Activated T-cell treated with anti-CD3 and anti-CD28 coated beads, Interleukin-2, amount 50 U/mL, for 24 hours (primary cell): ENCODE data around the gene FOXRED1.
"Not testable (repeated sequence)": the region's sequence is repeated elsewhere in the genome, so short reads cannot be mapped to it uniquely, and the experiment has no call there.

ENCODE experiments used
- DNase-seq: peaks from one replicate; pipeline ENCODE4 v3.0.0-alpha.2; 2020
- H3K27ac Mint-ChIP-seq: 2 replicates; pipeline ENCODE4 v1.8.0; 2020; ENCODE audit warnings: mild to moderate bottlenecking, mixed read lengths
- H3K27me3 Mint-ChIP-seq: 2 replicates; pipeline ENCODE4 v1.8.0; 2020; ENCODE audit warnings: mixed read lengths
- H3K36me3 Mint-ChIP-seq: 2 replicates; pipeline ENCODE4 v1.8.0; 2020; ENCODE audit warnings: low read depth, mixed read lengths
- H3K4me1 Mint-ChIP-seq: 2 replicates; pipeline ENCODE4 v1.8.0; 2020; ENCODE audit warnings: low read depth, mixed read lengths
- H3K4me3 Mint-ChIP-seq: 2 replicates; pipeline ENCODE4 v1.8.0; 2020; ENCODE audit warnings: mild to moderate bottlenecking, moderate library complexity, mixed read lengths
- H3K9me3 Mint-ChIP-seq: 2 replicates; pipeline ENCODE4 v1.8.0; 2020; ENCODE audit warnings: mixed read lengths

The FOXRED1 gene

GRCh38 chr11:126284829-126285228, 15.9 kb downstream of the FOXRED1 start:
- Mint-ChIP-seq H3K4me3 (peak overlapping the region; percentile 86), H3K9me3 (no peaks in the 10 kb centered on the region), H3K4me1 (peaks cover 60% of the 10 kb centered on the region), H3K27me3 (no peaks in the 10 kb centered on the region), H3K27ac (peak overlapping the region; percentile 89), H3K36me3 (peaks cover 26% of the 10 kb centered on the region)
- DNase-seq, result peak; percentile 83

- H3K4me1 Mint-ChIP-seq, result peaks cover 41% of the 10 kb centered on the region
- peaks cover 55% of the 10 kb centered on the region for H3K36me3 Mint-ChIP-seq
- H3K4me3 Mint-ChIP-seq, result no peak overlapping the region
- H3K9me3 Mint-ChIP-seq, result no peaks in the 10 kb centered on the region
- no peaks in the 10 kb centered on the region for H3K27me3 Mint-ChIP-seq
- DNase-seq, result no peak
- H3K27ac Mint-ChIP-seq, result no peak overlapping the region
These were observed 19.3 kb downstream of the FOXRED1 start for GRCh38 chr11:126288237-126288636.

GRCh38 chr11:126290887-126291286, 21.9 kb downstream of the FOXRED1 start:
- no peak for DNase-seq
- peaks cover 31% of the 10 kb centered on the region for H3K4me1 Mint-ChIP-seq
- no peak overlapping the region for H3K27ac Mint-ChIP-seq
- H3K27me3 Mint-ChIP-seq, result no peaks in the 10 kb centered on the region
- H3K36me3 Mint-ChIP-seq, result peaks cover 70% of the 10 kb centered on the region
- no peaks in the 10 kb centered on the region for H3K9me3 Mint-ChIP-seq
- H3K4me3 Mint-ChIP-seq, result no peak overlapping the region

GRCh38 chr11:126293726-126294125, 24.8 kb downstream of the FOXRED1 start:
- no peak overlapping the region for H3K4me3 Mint-ChIP-seq
- H3K4me1 Mint-ChIP-seq, result peaks cover 23% of the 10 kb centered on the region
- no peaks in the 10 kb centered on the region for H3K9me3 Mint-ChIP-seq
- peak overlapping the region; percentile 53 for H3K27ac Mint-ChIP-seq
- no peak for DNase-seq
- H3K36me3 Mint-ChIP-seq, result peaks cover 76% of the 10 kb centered on the region
- no peaks in the 10 kb centered on the region for H3K27me3 Mint-ChIP-seq

GRCh38 chr11:126297004-126297403, 28.1 kb downstream of the FOXRED1 start:
- Mint-ChIP-seq H3K4me3 (no peak overlapping the region), H3K27me3 (no peaks in the 10 kb centered on the region), H3K9me3 (no peaks in the 10 kb centered on the region), H3K4me1 (peaks cover 21% of the 10 kb centered on the region), H3K36me3 (peaks cover 70% of the 10 kb centered on the region), H3K27ac (no peak overlapping the region)
- no peak for DNase-seq

GRCh38 chr11:126303623-126304456, 34.9 kb downstream of the FOXRED1 start, which contains the start of gene DCPS:
Gene DCPS (plus strand): TSS chr11:126304060. CDS start chr11:126304081, 21 bp downstream.
- peak within 1 kb of the TSS; percentile 90 for H3K4me3 Mint-ChIP-seq
- H3K4me1 Mint-ChIP-seq, result peaks cover 38% of the 10 kb centered on the region
- H3K27me3 Mint-ChIP-seq, result no peaks in the 10 kb centered on the region
- peak; percentile 94 for DNase-seq
- H3K36me3 Mint-ChIP-seq, result peaks cover 66% of the 10 kb centered on the region
- H3K9me3 Mint-ChIP-seq, result no peaks in the 10 kb centered on the region
- peak within 1 kb of the TSS; percentile 99 for H3K27ac Mint-ChIP-seq

- Mint-ChIP-seq H3K36me3 (peaks cover 66% of the 10 kb centered on the region), H3K4me1 (peaks cover 38% of the 10 kb centered on the region), H3K27me3 (no peaks in the 10 kb centered on the region), H3K4me3 (peak overlapping the region; percentile 90), H3K27ac (peak overlapping the region; percentile 99), H3K9me3 (no peaks in the 10 kb centered on the region)
- DNase-seq, result no peak
These were observed 35.6 kb downstream of the FOXRED1 start for GRCh38 chr11:126304457-126305075.

- peak overlapping the region; percentile 70 for H3K4me3 Mint-ChIP-seq
- H3K27ac Mint-ChIP-seq, result peak overlapping the region; percentile 89
- peaks cover 42% of the 10 kb centered on the region for H3K4me1 Mint-ChIP-seq
- H3K36me3 Mint-ChIP-seq, result peaks cover 67% of the 10 kb centered on the region
- DNase-seq, result no peak
- no peaks in the 10 kb centered on the region for H3K9me3 Mint-ChIP-seq
- H3K27me3 Mint-ChIP-seq, result no peaks in the 10 kb centered on the region
These were observed 36.7 kb downstream of the FOXRED1 start for GRCh38 chr11:126305699-126306098.

- no peak overlapping the region for H3K4me3 Mint-ChIP-seq
- H3K9me3 Mint-ChIP-seq, result no peaks in the 10 kb centered on the region
- H3K27ac Mint-ChIP-seq, result peak overlapping the region; percentile 45
- no peak for DNase-seq
- H3K4me1 Mint-ChIP-seq, result peaks cover 47% of the 10 kb centered on the region
- peaks cover 70% of the 10 kb centered on the region for H3K36me3 Mint-ChIP-seq
- no peaks in the 10 kb centered on the region for H3K27me3 Mint-ChIP-seq
These were observed 38.8 kb downstream of the FOXRED1 start for GRCh38 chr11:126307706-126308105.

- DNase-seq, result no peak
- Mint-ChIP-seq H3K4me3 (no peak overlapping the region), H3K27me3 (no peaks in the 10 kb centered on the region), H3K36me3 (peaks cover 71% of the 10 kb centered on the region), H3K4me1 (peaks cover 43% of the 10 kb centered on the region), H3K27ac (no peak overlapping the region), H3K9me3 (no peaks in the 10 kb centered on the region)
These were observed 39.3 kb downstream of the FOXRED1 start for GRCh38 chr11:126308271-126308671.

- not testable (repeated sequence) for H3K27ac Mint-ChIP-seq, H3K9me3 Mint-ChIP-seq, H3K4me3 Mint-ChIP-seq, DNase-seq, H3K27me3 Mint-ChIP-seq
- Mint-ChIP-seq H3K36me3 (peaks cover 71% of the 10 kb centered on the region), H3K4me1 (peaks cover 39% of the 10 kb centered on the region)
These were observed 39.8 kb downstream of the FOXRED1 start for GRCh38 chr11:126308771-126309170.

- no peak overlapping the region for H3K4me3 Mint-ChIP-seq
- peaks cover 33% of the 10 kb centered on the region for H3K4me1 Mint-ChIP-seq
- peaks cover 71% of the 10 kb centered on the region for H3K36me3 Mint-ChIP-seq
- peaks cover 6% of the 10 kb centered on the region for H3K9me3 Mint-ChIP-seq
- no peak overlapping the region for H3K27ac Mint-ChIP-seq
- H3K27me3 Mint-ChIP-seq, result no peaks in the 10 kb centered on the region
- peak; percentile 73 for DNase-seq
These were observed 41.4 kb downstream of the FOXRED1 start for GRCh38 chr11:126310200-126310991.

- Mint-ChIP-seq H3K4me3 (no peak overlapping the region), H3K4me1 (peaks cover 30% of the 10 kb centered on the region), H3K27me3 (no peaks in the 10 kb centered on the region), H3K27ac (no peak overlapping the region), H3K9me3 (peaks cover 6% of the 10 kb centered on the region), H3K36me3 (peaks cover 72% of the 10 kb centered on the region)
- no peak for DNase-seq
These were observed 42.0 kb downstream of the FOXRED1 start for GRCh38 chr11:126310992-126311310.

- no peak for DNase-seq
- Mint-ChIP-seq H3K27me3 (no peaks in the 10 kb centered on the region), H3K4me3 (no peak overlapping the region), H3K4me1 (peaks cover 30% of the 10 kb centered on the region), H3K9me3 (peaks cover 6% of the 10 kb centered on the region), H3K27ac (peak overlapping the region; percentile 24), H3K36me3 (peaks cover 75% of the 10 kb centered on the region)
These were observed 42.7 kb downstream of the FOXRED1 start for GRCh38 chr11:126311401-126312291.
